Measurements from ENCODE around the gene ASAP2. TPM values are rescaled to one million over a fixed set of nuclear protein-coding genes. Genes with fewer than 3 reads are reported as not detected.

Gene ASAP2
- total RNA-seq, 1 donor, result 66.2 TPM

DNA sequence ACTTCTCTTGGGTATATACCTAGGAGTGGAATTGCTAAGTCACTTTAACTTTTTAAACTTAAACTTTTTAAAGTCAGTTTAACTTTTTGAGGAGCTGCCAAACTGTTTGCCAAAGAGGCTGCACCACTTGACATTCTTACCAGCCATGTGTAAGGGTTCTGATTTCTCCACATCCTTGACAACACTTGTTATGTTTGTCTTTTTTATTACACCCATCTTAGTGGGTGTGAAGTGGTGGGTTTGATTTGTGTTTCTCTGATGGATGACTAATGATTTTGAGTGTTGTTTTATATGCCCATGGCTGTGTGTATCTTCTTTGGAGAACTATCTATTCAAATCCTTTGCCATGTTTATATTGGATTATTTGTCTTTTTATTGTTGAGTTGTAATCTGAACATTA, 13.6 kb downstream of the ASAP2 start:
- H3K4me3 ChIP-seq (ENCODE audit: insufficient read depth, low read length), result no peak overlapping the region
- peaks cover 21% of the 10 kb centered on the region for H4K20me1 ChIP-seq (ENCODE audit: insufficient read depth, low read length)
- no peaks in the 10 kb centered on the region for H3K36me3 ChIP-seq (ENCODE audit: insufficient read depth, low read length)
- no peaks in the 10 kb centered on the region for H3K9me3 ChIP-seq (ENCODE audit: low read depth, low read length)
- H3K27ac ChIP-seq (ENCODE audit: low read depth, low read length), result peak overlapping the region; percentile 75
- no peak for DNase-seq (ENCODE audit: insufficient read length, low spot score, missing footprints)
- TF ChIP-seq, protein P1, sequence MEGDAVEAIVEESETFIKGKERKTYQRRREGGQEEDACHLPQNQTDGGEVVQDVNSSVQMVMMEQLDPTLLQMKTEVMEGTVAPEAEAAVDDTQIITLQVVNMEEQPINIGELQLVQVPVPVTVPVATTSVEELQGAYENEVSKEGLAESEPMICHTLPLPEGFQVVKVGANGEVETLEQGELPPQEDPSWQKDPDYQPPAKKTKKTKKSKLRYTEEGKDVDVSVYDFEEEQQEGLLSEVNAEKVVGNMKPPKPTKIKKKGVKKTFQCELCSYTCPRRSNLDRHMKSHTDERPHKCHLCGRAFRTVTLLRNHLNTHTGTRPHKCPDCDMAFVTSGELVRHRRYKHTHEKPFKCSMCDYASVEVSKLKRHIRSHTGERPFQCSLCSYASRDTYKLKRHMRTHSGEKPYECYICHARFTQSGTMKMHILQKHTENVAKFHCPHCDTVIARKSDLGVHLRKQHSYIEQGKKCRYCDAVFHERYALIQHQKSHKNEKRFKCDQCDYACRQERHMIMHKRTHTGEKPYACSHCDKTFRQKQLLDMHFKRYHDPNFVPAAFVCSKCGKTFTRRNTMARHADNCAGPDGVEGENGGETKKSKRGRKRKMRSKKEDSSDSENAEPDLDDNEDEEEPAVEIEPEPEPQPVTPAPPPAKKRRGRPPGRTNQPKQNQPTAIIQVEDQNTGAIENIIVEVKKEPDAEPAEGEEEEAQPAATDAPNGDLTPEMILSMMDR (IDR thresholded peaks at IDR 0.05; ENCODE audit: extremely low read depth, low read depth, low read length), result no peak
- no peaks in the 10 kb centered on the region for H3K27me3 ChIP-seq (ENCODE audit: insufficient read depth, low read length)
- peaks cover 44% of the 10 kb centered on the region for H3K4me1 ChIP-seq (ENCODE audit: insufficient read depth, low read length)
- no peak overlapping the region for H2AFZ ChIP-seq (ENCODE audit: low read length)
- no peak overlapping the region for H3K4me2 ChIP-seq (ENCODE audit: insufficient read depth, low read length)
- peaks cover 97% of the 10 kb centered on the region for H3K79me2 ChIP-seq (ENCODE audit: insufficient read depth, low read length)

DNA sequence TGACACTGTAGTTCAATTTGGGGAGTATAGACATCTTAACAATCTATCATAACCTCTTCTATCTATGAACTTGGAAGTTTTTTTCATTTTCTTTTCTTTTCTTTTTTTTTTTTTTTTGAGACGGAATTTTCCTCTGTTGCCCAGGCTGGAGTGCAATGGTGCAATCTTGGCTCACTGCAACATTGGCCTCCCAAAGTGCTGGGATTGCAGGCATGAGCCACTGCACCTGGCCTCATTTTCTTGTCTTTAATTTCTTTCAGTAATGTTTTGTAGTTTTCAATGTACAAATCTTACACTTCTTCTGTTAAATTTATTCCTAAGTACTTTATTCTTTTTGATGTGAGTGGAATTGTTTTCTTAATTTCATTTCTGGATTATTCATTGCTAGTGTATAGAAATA, 14.6 kb downstream of the ASAP2 start:
- H3K79me2 ChIP-seq (ENCODE audit: insufficient read depth, low read length), result peaks cover 98% of the 10 kb centered on the region
- no peak overlapping the region for H2AFZ ChIP-seq (ENCODE audit: low read length)
- H3K27me3 ChIP-seq (ENCODE audit: insufficient read depth, low read length), result no peaks in the 10 kb centered on the region
- H4K20me1 ChIP-seq (ENCODE audit: insufficient read depth, low read length), result peaks cover 21% of the 10 kb centered on the region
- no peak overlapping the region for H3K4me2 ChIP-seq (ENCODE audit: insufficient read depth, low read length)
- no peak overlapping the region for H3K4me3 ChIP-seq (ENCODE audit: insufficient read depth, low read length)
- H3K9me3 ChIP-seq (ENCODE audit: low read depth, low read length), result no peaks in the 10 kb centered on the region
- DNase-seq (ENCODE audit: insufficient read length, low spot score, missing footprints), result no peak
- TF ChIP-seq, protein P1 (IDR thresholded peaks at IDR 0.05; ENCODE audit: extremely low read depth, low read depth, low read length), result no peak
- H3K27ac ChIP-seq (ENCODE audit: low read depth, low read length), result no peak overlapping the region
- peaks cover 41% of the 10 kb centered on the region for H3K4me1 ChIP-seq (ENCODE audit: insufficient read depth, low read length)
- H3K36me3 ChIP-seq (ENCODE audit: insufficient read depth, low read length), result no peaks in the 10 kb centered on the region

DNA sequence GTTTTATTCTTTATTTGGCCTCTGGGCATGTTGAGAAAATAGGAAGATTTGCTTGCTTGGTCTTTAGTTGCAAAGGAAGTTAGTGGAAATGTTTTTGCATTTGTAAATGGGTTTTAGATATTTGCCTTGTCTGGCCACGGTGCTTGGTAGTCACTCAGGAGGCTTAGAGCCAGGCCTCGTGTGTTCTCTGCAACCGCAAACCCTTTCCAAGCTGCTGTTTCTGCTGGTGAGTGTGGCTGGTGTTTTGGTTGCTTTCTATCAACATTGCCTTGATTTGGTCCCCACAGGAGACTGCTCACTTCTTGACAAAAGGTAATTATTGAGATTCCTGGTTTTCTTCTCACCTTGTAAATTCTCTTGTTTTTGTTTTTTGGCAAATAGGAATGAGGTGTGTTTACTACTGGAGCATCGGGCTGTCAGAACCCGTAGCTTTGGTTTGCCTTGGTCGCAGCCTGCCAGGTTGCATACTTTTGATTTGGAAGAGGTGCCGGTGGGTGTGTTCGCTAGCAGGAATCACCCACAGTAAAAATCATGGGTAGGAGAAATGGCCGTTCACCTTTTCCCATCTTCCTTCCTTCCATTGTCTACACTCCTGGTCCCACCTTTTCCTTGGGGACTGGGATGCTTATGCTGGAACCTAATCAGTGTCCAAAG, 15.8 kb downstream of the ASAP2 start:
- H4K20me1 ChIP-seq (ENCODE audit: insufficient read depth, low read length), result peaks cover 16% of the 10 kb centered on the region
- peaks cover 37% of the 10 kb centered on the region for H3K4me1 ChIP-seq (ENCODE audit: insufficient read depth, low read length)

DNA sequence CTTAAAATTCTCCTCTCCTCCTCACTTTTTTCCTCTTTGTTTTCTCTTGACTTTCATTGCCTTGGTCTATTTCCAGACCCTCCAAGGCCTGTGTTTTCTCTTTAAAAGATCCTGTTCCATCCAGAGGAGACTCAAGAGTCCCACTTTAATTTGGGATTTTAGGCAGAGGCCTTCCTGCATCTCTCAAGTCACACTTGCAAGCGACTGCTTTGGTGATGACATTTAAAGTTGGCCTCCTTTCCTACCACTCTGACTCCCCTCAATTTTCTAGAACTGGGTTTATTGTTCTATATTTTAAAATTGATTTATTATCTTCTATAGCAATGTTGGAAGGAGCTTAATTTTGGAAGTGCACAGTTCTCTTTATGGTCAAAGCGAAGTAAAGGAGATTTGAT, 16.3 kb downstream of the ASAP2 start:
- Histone ChIP-seq H4K20me1 (ENCODE audit: insufficient read depth, low read length) (peaks cover 15% of the 10 kb centered on the region), H3K4me1 (ENCODE audit: insufficient read depth, low read length) (peaks cover 41% of the 10 kb centered on the region), H3K27me3 (ENCODE audit: insufficient read depth, low read length) (no peaks in the 10 kb centered on the region), H3K4me3 (ENCODE audit: insufficient read depth, low read length) (no peak overlapping the region), H3K79me2 (ENCODE audit: insufficient read depth, low read length) (peaks cover 99% of the 10 kb centered on the region), H3K27ac (ENCODE audit: low read depth, low read length) (no peak overlapping the region), H2AFZ (ENCODE audit: low read length) (no peak overlapping the region), H3K36me3 (ENCODE audit: insufficient read depth, low read length) (no peaks in the 10 kb centered on the region), H3K4me2 (ENCODE audit: insufficient read depth, low read length) (no peak overlapping the region), H3K9me3 (ENCODE audit: low read depth, low read length) (no peaks in the 10 kb centered on the region)
- DNase-seq (ENCODE audit: insufficient read length, low spot score, missing footprints), result no peak
- TF ChIP-seq, protein P1 (IDR thresholded peaks at IDR 0.05; ENCODE audit: extremely low read depth, low read depth, low read length), result no peak

More for the DNA sequence above, 15.8 kb downstream of the ASAP2 start:
- H3K27me3 ChIP-seq (ENCODE audit: insufficient read depth, low read length), result no peaks in the 10 kb centered on the region
- no peaks in the 10 kb centered on the region for H3K36me3 ChIP-seq (ENCODE audit: insufficient read depth, low read length)
- H3K79me2 ChIP-seq (ENCODE audit: insufficient read depth, low read length), result peaks cover 100% of the 10 kb centered on the region
- no peak overlapping the region for H2AFZ ChIP-seq (ENCODE audit: low read length)
- no peak overlapping the region for H3K4me2 ChIP-seq (ENCODE audit: insufficient read depth, low read length)
- no peak overlapping the region for H3K4me3 ChIP-seq (ENCODE audit: insufficient read depth, low read length)
- TF ChIP-seq, protein P1 (IDR thresholded peaks at IDR 0.05; ENCODE audit: extremely low read depth, low read depth, low read length), result no peak
- no peaks in the 10 kb centered on the region for H3K9me3 ChIP-seq (ENCODE audit: low read depth, low read length)
- no peak for DNase-seq (ENCODE audit: insufficient read length, low spot score, missing footprints)
- peak overlapping the region; percentile 48 for H3K27ac ChIP-seq (ENCODE audit: low read depth, low read length)

Measured in osteoblast (primary cell).